Measurements from ENCODE around the gene CASKIN2. TPM values are rescaled to one million over a fixed set of nuclear protein-coding genes. Genes with fewer than 3 reads are reported as not detected.

Gene CASKIN2
- total RNA-seq, 1 experiment from 2014 or later: 19.2 TPM

DNA sequence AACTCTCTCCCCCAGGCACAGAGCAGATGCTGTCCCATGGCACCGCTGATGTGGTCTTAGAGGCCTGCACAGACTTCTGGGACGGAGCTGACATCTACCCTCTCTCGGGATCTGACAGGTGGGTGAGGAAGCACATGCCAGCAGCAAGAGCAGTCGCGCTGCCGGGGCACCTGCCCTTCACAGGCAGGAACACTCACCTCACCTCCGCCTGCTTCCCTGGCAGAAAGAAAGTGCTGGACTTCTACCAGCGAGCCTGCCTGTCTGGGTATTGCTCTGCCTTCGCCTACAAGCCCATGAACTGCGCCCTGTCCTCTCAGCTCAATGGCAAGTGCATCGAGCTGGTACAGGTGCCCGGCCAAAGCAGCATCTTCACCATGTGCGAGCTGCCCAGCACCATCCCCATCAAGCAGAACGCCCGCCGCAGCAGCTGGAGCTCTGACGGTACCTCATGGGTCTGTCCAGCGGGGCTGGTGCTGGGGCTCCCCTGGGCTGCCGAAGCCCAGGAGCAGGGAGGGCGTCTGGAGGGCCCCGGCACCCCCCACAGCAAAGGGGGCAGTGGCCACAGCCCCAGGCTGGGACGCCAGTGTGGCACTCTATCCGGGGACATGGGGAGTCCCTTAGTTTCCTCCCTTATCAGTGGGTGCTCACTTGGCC, 21.7 kb downstream of the CASKIN2 start:
- no peaks in the 10 kb centered on the region for H3K9me3 Mint-ChIP-seq (ENCODE audit: unreplicated experiment)
- no TSS peak for BruUV-seq (replicated peaks)
- CTCF ChIA-PET: interaction anchor here (0.6 kb wide), 1 partner anchor 10 kb away, joined by 3 read pairs; no protein-coding TSS in a partner anchor
- no peak for DNase-seq (ENCODE audit: unreplicated experiment)
- H3K4me3 Mint-ChIP-seq (ENCODE audit: unreplicated experiment): no peak overlapping the region
- H3K27me3 Mint-ChIP-seq (ENCODE audit: insufficient read depth, unreplicated experiment): no peaks in the 10 kb centered on the region
- peaks cover 33% of the 10 kb centered on the region for H3K36me3 Mint-ChIP-seq (ENCODE audit: insufficient read depth, unreplicated experiment)
- POLR2A ChIA-PET: no interaction called here
- H3K27ac Mint-ChIP-seq (ENCODE audit: low read depth, unreplicated experiment): no peak overlapping the region
- no peaks in the 10 kb centered on the region for H3K4me1 Mint-ChIP-seq (ENCODE audit: insufficient read depth, unreplicated experiment)
- TF ChIP-seq CTCF (IDR thresholded peaks at IDR 0.05; ENCODE audit: unreplicated experiment): no peak
- intact Hi-C loops (cut with micrococcal nuclease): no loop called here

DNA sequence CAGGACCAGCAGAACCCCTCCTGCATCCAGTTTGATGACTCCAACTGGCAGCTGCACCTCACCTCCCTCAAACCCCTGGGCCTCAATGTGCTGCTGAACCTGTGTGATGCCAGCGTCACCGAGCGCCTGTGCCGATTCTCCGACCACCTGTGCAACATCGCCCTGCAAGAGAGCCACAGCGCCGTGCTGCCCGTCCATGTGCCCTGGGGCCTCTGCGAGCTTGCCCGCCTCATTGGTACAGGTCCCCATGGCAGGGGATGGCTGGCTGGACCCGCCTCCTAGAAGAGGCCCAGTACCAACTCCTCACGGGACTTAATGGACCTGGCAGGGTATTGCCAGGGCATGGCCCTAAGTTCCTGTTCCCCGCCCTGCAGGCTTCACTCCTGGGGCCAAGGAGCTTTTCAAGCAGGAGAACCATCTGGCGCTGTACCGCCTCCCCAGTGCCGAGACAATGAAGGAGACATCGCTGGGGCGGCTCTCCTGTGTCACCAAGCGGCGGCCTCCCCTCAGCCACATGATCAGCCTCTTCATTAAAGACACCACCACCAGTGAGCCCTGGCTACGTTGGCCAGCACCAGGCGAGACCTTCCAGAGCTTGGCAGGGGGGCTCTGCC, 22.7 kb downstream of the CASKIN2 start:
- intact Hi-C loops (cut with micrococcal nuclease): no loop called here
- no peak overlapping the region for H3K27ac Mint-ChIP-seq (ENCODE audit: low read depth, unreplicated experiment)
- CTCF ChIA-PET: interaction anchor here (0.6 kb wide), 1 partner anchor 195 kb away, joined by 3 read pairs; no protein-coding TSS in a partner anchor

GRCh38 chr17:75491680-75492079, 23.7 kb downstream of the CASKIN2 start:
- BruUV-seq (replicated peaks): no TSS peak
- ChIA-PET CTCF (interaction anchor here (0.6 kb wide), 1 partner anchor 86 kb away, joined by 3 read pairs; no protein-coding TSS in a partner anchor), POLR2A (no interaction called here)
- Mint-ChIP-seq H3K4me1 (ENCODE audit: insufficient read depth, unreplicated experiment) (no peaks in the 10 kb centered on the region), H3K9me3 (ENCODE audit: unreplicated experiment) (no peaks in the 10 kb centered on the region), H3K27ac (ENCODE audit: low read depth, unreplicated experiment) (no peak overlapping the region), H3K4me3 (ENCODE audit: unreplicated experiment) (no peak overlapping the region), H3K27me3 (ENCODE audit: insufficient read depth, unreplicated experiment) (no peaks in the 10 kb centered on the region), H3K36me3 (ENCODE audit: insufficient read depth, unreplicated experiment) (peaks cover 21% of the 10 kb centered on the region)
- no peak for TF ChIP-seq CTCF (IDR thresholded peaks at IDR 0.05; ENCODE audit: unreplicated experiment)
- DNase-seq (ENCODE audit: unreplicated experiment): no peak
- intact Hi-C loops (cut with micrococcal nuclease): no loop called here

More for the DNA sequence above, 22.7 kb downstream of the CASKIN2 start:
- DNase-seq (ENCODE audit: unreplicated experiment): no peak
- POLR2A ChIA-PET: interaction anchor here (0.7 kb wide), 1 partner anchor 79 kb away, joined by 6 read pairs; no protein-coding TSS in a partner anchor
- no peak for TF ChIP-seq CTCF (IDR thresholded peaks at IDR 0.05; ENCODE audit: unreplicated experiment)
- H3K9me3 Mint-ChIP-seq (ENCODE audit: unreplicated experiment): no peaks in the 10 kb centered on the region
- H3K4me3 Mint-ChIP-seq (ENCODE audit: unreplicated experiment): no peak overlapping the region
- H3K4me1 Mint-ChIP-seq (ENCODE audit: insufficient read depth, unreplicated experiment): no peaks in the 10 kb centered on the region
- no TSS peak for BruUV-seq (replicated peaks)
- H3K27me3 Mint-ChIP-seq (ENCODE audit: insufficient read depth, unreplicated experiment): no peaks in the 10 kb centered on the region
- peaks cover 24% of the 10 kb centered on the region for H3K36me3 Mint-ChIP-seq (ENCODE audit: insufficient read depth, unreplicated experiment)

DNA sequence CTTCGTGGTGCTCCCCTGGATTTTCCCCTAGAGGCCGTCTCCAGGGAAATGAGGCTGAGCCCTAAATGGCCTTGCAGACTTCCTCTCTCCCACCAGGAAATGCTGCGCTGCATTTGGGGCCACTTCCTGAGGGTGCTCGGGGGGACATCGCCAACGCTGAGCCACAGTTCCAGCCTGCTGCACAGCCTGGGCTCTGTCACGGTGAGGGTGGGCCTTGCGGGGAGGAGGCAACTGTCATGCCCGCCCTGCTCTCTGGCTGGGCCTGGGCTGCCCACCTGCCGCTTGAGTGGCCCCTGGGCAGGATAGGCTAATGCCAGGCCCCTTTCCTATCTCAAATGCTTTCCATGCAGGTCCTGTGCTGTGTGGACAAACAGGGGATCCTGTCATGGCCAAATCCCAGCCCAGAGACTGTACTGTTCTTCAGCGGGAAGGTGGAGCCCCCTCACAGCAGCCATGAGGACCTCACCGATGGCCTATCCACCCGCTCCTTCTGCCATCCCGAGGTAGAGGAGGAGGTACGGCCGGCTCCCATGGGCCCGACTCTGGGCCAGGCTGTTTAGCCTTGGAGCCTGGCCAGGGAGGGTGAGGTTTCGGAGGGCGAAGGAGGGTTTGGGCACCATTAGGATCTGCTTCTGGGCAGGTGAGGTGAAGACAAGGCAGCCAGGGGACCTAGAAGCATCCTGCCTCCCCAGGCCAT, 24.2 kb downstream of the CASKIN2 start:
- CTCF ChIA-PET: no interaction called here
- no peaks in the 10 kb centered on the region for H3K4me1 Mint-ChIP-seq (ENCODE audit: insufficient read depth, unreplicated experiment)
- no peak overlapping the region for H3K4me3 Mint-ChIP-seq (ENCODE audit: unreplicated experiment)
- H3K36me3 Mint-ChIP-seq (ENCODE audit: insufficient read depth, unreplicated experiment): peaks cover 16% of the 10 kb centered on the region
- no peaks in the 10 kb centered on the region for H3K27me3 Mint-ChIP-seq (ENCODE audit: insufficient read depth, unreplicated experiment)
- intact Hi-C loops (cut with micrococcal nuclease): no loop called here
- TF ChIP-seq CTCF (IDR thresholded peaks at IDR 0.05; ENCODE audit: unreplicated experiment): no peak
- no TSS peak for BruUV-seq (replicated peaks)
- H3K9me3 Mint-ChIP-seq (ENCODE audit: unreplicated experiment): no peaks in the 10 kb centered on the region
- POLR2A ChIA-PET: no interaction called here
- no peak overlapping the region for H3K27ac Mint-ChIP-seq (ENCODE audit: low read depth, unreplicated experiment)
- no peak for DNase-seq (ENCODE audit: unreplicated experiment)
